ENCODE measurements around the gene SWAP70.

The SWAP70 gene

GRCh38 chr11:9771071-9771511 lies 107.2 kb downstream of the SWAP70 start:
- Histone ChIP-seq H3K4me3 (ENCODE audit: low read depth, low read length) (no peak overlapping the region), H3K36me3 (ENCODE audit: control insufficient read depth, insufficient read depth, low read length) (no peaks in the 10 kb centered on the region), H3K79me2 (no peaks in the 10 kb centered on the region), H2AFZ (no peak overlapping the region), H3K9me3 (ENCODE audit: control insufficient read depth, low read length) (no peaks in the 10 kb centered on the region), H3K27ac (no peak overlapping the region), H3K4me1 (peaks cover 2% of the 10 kb centered on the region), H3K4me2 (ENCODE audit: low read length) (no peak overlapping the region), H3K27me3 (ENCODE audit: control insufficient read depth, insufficient read depth, low read length) (no peaks in the 10 kb centered on the region), H3K9ac (no peak overlapping the region)
- no peak for TF ChIP-seq CTCF (IDR thresholded peaks at IDR 0.05)

- no peaks in the 10 kb centered on the region for H3K27me3 ChIP-seq (ENCODE audit: control insufficient read depth, insufficient read depth, low read length)
- peaks cover 2% of the 10 kb centered on the region for H3K4me1 ChIP-seq
Observed at GRCh38 chr11:9772218-9772617, 108.3 kb downstream of the SWAP70 start.

GRCh38 chr11:9773524-9773923 lies 109.6 kb downstream of the SWAP70 start:
- H3K9me3 ChIP-seq (ENCODE audit: control insufficient read depth, low read length) = no peaks in the 10 kb centered on the region
- H3K9ac ChIP-seq = no peak overlapping the region
- no peaks in the 10 kb centered on the region for H3K79me2 ChIP-seq
- no peaks in the 10 kb centered on the region for H3K36me3 ChIP-seq (ENCODE audit: control insufficient read depth, insufficient read depth, low read length)
- no peak overlapping the region for H3K4me2 ChIP-seq (ENCODE audit: low read length)
- no peak overlapping the region for H3K4me3 ChIP-seq (ENCODE audit: low read depth, low read length)
- H3K27ac ChIP-seq = no peak overlapping the region
- no peak overlapping the region for H2AFZ ChIP-seq
- H3K27me3 ChIP-seq (ENCODE audit: control insufficient read depth, insufficient read depth, low read length) = no peaks in the 10 kb centered on the region
- peaks cover 2% of the 10 kb centered on the region for H3K4me1 ChIP-seq
- TF ChIP-seq CTCF (IDR thresholded peaks at IDR 0.05) = no peak

More at GRCh38 chr11:9772218-9772617, 108.3 kb downstream of the SWAP70 start:
- no peak overlapping the region for H2AFZ ChIP-seq
- no peak overlapping the region for H3K4me3 ChIP-seq (ENCODE audit: low read depth, low read length)
- no peaks in the 10 kb centered on the region for H3K79me2 ChIP-seq
- H3K27ac ChIP-seq = no peak overlapping the region
- no peak for TF ChIP-seq CTCF (IDR thresholded peaks at IDR 0.05)
- no peaks in the 10 kb centered on the region for H3K9me3 ChIP-seq (ENCODE audit: control insufficient read depth, low read length)
- no peaks in the 10 kb centered on the region for H3K36me3 ChIP-seq (ENCODE audit: control insufficient read depth, insufficient read depth, low read length)
- H3K4me2 ChIP-seq (ENCODE audit: low read length) = no peak overlapping the region
- no peak overlapping the region for H3K9ac ChIP-seq

GRCh38 chr11:9774109-9774508 lies 110.2 kb downstream of the SWAP70 start:
- no peak overlapping the region for H3K4me3 ChIP-seq (ENCODE audit: low read depth, low read length)
- no peaks in the 10 kb centered on the region for H3K36me3 ChIP-seq (ENCODE audit: control insufficient read depth, insufficient read depth, low read length)
- H3K27me3 ChIP-seq (ENCODE audit: control insufficient read depth, insufficient read depth, low read length) = no peaks in the 10 kb centered on the region
- no peaks in the 10 kb centered on the region for H3K79me2 ChIP-seq
- peaks cover 2% of the 10 kb centered on the region for H3K4me1 ChIP-seq
- TF ChIP-seq CTCF (IDR thresholded peaks at IDR 0.05) = no peak
- no peak overlapping the region for H3K9ac ChIP-seq
- no peak overlapping the region for H2AFZ ChIP-seq
- H3K9me3 ChIP-seq (ENCODE audit: control insufficient read depth, low read length) = no peaks in the 10 kb centered on the region
- H3K27ac ChIP-seq = no peak overlapping the region
- H3K4me2 ChIP-seq (ENCODE audit: low read length) = no peak overlapping the region

GRCh38 chr11:9774591-9775397 lies 110.9 kb downstream of the SWAP70 start:
- Histone ChIP-seq H3K4me2 (ENCODE audit: low read length) (no peak overlapping the region), H3K4me3 (ENCODE audit: low read depth, low read length) (no peak overlapping the region), H3K79me2 (no peaks in the 10 kb centered on the region), H2AFZ (no peak overlapping the region), H3K27me3 (ENCODE audit: control insufficient read depth, insufficient read depth, low read length) (no peaks in the 10 kb centered on the region), H3K27ac (no peak overlapping the region), H3K9me3 (ENCODE audit: control insufficient read depth, low read length) (no peaks in the 10 kb centered on the region), H3K4me1 (peaks cover 2% of the 10 kb centered on the region), H3K36me3 (ENCODE audit: control insufficient read depth, insufficient read depth, low read length) (no peaks in the 10 kb centered on the region), H3K9ac (no peak overlapping the region)
- no peak for TF ChIP-seq CTCF (IDR thresholded peaks at IDR 0.05)

Measured in parathyroid adenoma (tissue), 2 donors.